ENCODE results near the gene ARNT2.

The ARNT2 gene

GRCh38 chr15:80525853-80526252 is 121.7 kb downstream of the ARNT2 start:
- DNase-seq = no peak

- DNase-seq = no peak
These were observed 122.6 kb downstream of the ARNT2 start for GRCh38 chr15:80526556-80527340.

- no peak for DNase-seq
These were observed 123.2 kb downstream of the ARNT2 start for GRCh38 chr15:80527406-80527805.

- no peak for DNase-seq
These were observed 123.8 kb downstream of the ARNT2 start for GRCh38 chr15:80527961-80528360.

GRCh38 chr15:80530737-80531365 is 126.7 kb downstream of the ARNT2 start:
- no peak for DNase-seq

- no peak for DNase-seq
These were observed 127.2 kb downstream of the ARNT2 start for GRCh38 chr15:80531388-80531787.

- DNase-seq = no peak
These were observed 127.6 kb downstream of the ARNT2 start for GRCh38 chr15:80531796-80532195.

GRCh38 chr15:80533790-80534333 is 129.7 kb downstream of the ARNT2 start:
- no peak for DNase-seq

GRCh38 chr15:80536231-80536630 is 132.0 kb downstream of the ARNT2 start:
- no peak for DNase-seq

- no peak for DNase-seq
These were observed 132.5 kb downstream of the ARNT2 start for GRCh38 chr15:80536716-80537115.

- no peak for DNase-seq
These were observed 140.9 kb downstream of the ARNT2 start for GRCh38 chr15:80545078-80545477.

GRCh38 chr15:80547264-80547663 is 143.1 kb downstream of the ARNT2 start:
- no peak for DNase-seq

- peak; percentile 36 for DNase-seq
These were observed 145.0 kb downstream of the ARNT2 start for GRCh38 chr15:80549191-80549590.

GRCh38 chr15:80549654-80550053 is 145.5 kb downstream of the ARNT2 start:
- no peak for DNase-seq

GRCh38 chr15:80550219-80550907 is 146.2 kb downstream of the ARNT2 start:
- DNase-seq = peak; percentile 72

- DNase-seq = no peak
These were observed 146.7 kb downstream of the ARNT2 start for GRCh38 chr15:80550908-80551260.

GRCh38 chr15:80551348-80551747 is 147.2 kb downstream of the ARNT2 start:
- DNase-seq = no peak

- DNase-seq = no peak
These were observed 150.4 kb downstream of the ARNT2 start for GRCh38 chr15:80554560-80554959.

GRCh38 chr15:80556694-80557367 is 152.6 kb downstream of the ARNT2 start:
- no peak for DNase-seq

- DNase-seq = no peak
These were observed 153.5 kb downstream of the ARNT2 start for GRCh38 chr15:80557441-80558234.

GRCh38 chr15:80558631-80559319 is 154.6 kb downstream of the ARNT2 start:
- DNase-seq = no peak

GRCh38 chr15:80559320-80559693 is 155.1 kb downstream of the ARNT2 start:
- DNase-seq = no peak

Data from amniotic stem cell (primary cell).